ENCODE results near the gene PFKP.
"Not testable (repeated sequence)": the region's sequence is repeated elsewhere in the genome, so short reads cannot be mapped to it uniquely, and the experiment has no call there.

Gene PFKP

DNA sequence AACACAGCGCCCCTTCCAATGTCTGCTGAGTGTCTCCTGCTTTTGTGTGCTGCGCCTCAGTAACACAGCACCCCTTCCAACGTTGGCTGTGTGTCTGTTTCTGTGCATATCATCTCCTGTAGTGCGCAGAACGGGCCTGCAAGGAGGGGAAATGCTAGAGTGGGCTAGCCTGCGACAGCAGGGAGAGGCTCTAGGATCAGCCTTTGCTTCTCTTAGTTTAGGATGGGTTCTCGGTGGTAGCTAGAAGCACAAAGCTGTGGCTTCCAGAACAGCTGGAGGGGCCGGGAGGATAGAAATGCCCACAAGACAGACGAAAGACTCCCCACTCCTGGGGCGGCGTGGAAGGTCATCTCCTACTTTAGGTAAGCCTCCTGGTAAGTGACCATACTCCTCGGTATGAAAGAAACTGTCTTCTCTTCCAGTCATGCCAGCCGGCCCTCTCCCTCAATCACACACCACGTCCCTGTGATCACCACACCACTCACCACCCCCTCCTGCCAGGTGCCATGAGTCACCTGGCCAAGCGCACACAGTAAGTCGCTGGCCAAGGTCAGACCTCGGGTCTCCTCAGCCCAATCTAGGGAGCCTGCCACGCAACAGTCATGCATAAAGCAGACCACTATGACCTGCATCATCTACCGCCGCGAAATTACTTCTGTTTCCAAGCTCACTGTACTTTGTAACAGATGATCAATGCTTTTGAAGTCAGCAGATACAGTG, 100.4 kb downstream of the PFKP start:
- Histone ChIP-seq H3K27me3 (ENCODE audit: insufficient read depth, low read length, poor library complexity) (no peaks in the 10 kb centered on the region), H2AK5ac (ENCODE audit: low read length) (no peak overlapping the region), H3K27ac (ENCODE audit: low read depth, low read length) (no peak overlapping the region), H3K9ac (ENCODE audit: low read length) (no peak overlapping the region), H4K5ac (ENCODE audit: low read length) (no peak overlapping the region), H3K56ac (ENCODE audit: low read length) (no peak overlapping the region), H3K18ac (ENCODE audit: low read length) (no peak overlapping the region), H3K36me3 (ENCODE audit: control insufficient read depth, insufficient read depth, low read length) (no peaks in the 10 kb centered on the region), H3K79me2 (ENCODE audit: control insufficient read depth, insufficient read depth, low read length) (no peaks in the 10 kb centered on the region), H3K4me3 (ENCODE audit: low read length) (no peak overlapping the region), H4K8ac (ENCODE audit: low read depth, low read length) (no peak overlapping the region), H3K79me1 (ENCODE audit: low read length) (no peaks in the 10 kb centered on the region), H3K4ac (ENCODE audit: low read depth, low read length) (no peak overlapping the region), H2BK120ac (ENCODE audit: low read depth, low read length) (no peak overlapping the region), H3K4me1 (ENCODE audit: control insufficient read depth, low read depth, low read length) (no peaks in the 10 kb centered on the region), H2BK5ac (ENCODE audit: low read length) (no peak overlapping the region), H3K4me2 (ENCODE audit: low read length) (no peak overlapping the region), H2BK15ac (replicated peaks; ENCODE audit: low read depth) (no peak overlapping the region), H3K23ac (ENCODE audit: low read length) (no peak overlapping the region)
- WGBS (ENCODE audit: extremely low coverage, insufficient coverage, low lambda C conversion rate), result no CpG with 5 or more reads among the region's 21 CpGs
- no peak for DNase-seq

DNA sequence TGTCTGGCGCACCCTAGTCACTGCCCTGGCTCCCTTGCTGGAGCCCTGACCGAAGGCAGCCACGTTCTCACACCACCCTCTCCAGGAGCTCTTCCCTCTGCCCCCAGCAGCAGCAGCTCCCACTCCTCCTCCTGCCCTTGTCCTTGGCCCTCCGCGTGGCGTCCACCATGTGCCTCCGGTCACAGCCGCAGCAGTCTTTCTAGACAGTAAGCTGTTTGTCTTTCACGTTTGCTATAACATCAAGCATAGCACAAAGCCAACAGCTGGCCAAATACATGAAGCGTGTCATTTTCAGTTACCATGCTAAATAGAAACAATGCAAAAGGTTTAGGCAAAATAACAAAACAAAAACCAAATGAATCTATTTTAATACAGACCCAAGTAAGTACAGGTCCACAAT, 101.9 kb downstream of the PFKP start:
- Histone ChIP-seq H3K23ac (ENCODE audit: low read length) (no peak overlapping the region), H3K4me2 (ENCODE audit: low read length) (no peak overlapping the region), H3K56ac (ENCODE audit: low read length) (no peak overlapping the region), H3K79me1 (ENCODE audit: low read length) (no peaks in the 10 kb centered on the region), H3K4me1 (ENCODE audit: control insufficient read depth, low read depth, low read length) (no peaks in the 10 kb centered on the region), H2BK120ac (ENCODE audit: low read depth, low read length) (no peak overlapping the region), H3K27ac (ENCODE audit: low read depth, low read length) (no peak overlapping the region), H2BK15ac (replicated peaks; ENCODE audit: low read depth) (no peak overlapping the region), H3K4me3 (ENCODE audit: low read length) (no peak overlapping the region), H4K5ac (ENCODE audit: low read length) (no peak overlapping the region), H3K18ac (ENCODE audit: low read length) (no peak overlapping the region), H3K4ac (ENCODE audit: low read depth, low read length) (no peak overlapping the region), H4K8ac (ENCODE audit: low read depth, low read length) (no peak overlapping the region), H3K79me2 (ENCODE audit: control insufficient read depth, insufficient read depth, low read length) (no peaks in the 10 kb centered on the region), H3K36me3 (ENCODE audit: control insufficient read depth, insufficient read depth, low read length) (no peaks in the 10 kb centered on the region), H2AK5ac (ENCODE audit: low read length) (no peak overlapping the region), H3K27me3 (ENCODE audit: insufficient read depth, low read length, poor library complexity) (no peaks in the 10 kb centered on the region), H3K9ac (ENCODE audit: low read length) (no peak overlapping the region), H2BK5ac (ENCODE audit: low read length) (no peak overlapping the region)
- no peak for DNase-seq
- no CpG with 5 or more reads among the region's 10 CpGs for WGBS (ENCODE audit: extremely low coverage, insufficient coverage, low lambda C conversion rate)

DNA sequence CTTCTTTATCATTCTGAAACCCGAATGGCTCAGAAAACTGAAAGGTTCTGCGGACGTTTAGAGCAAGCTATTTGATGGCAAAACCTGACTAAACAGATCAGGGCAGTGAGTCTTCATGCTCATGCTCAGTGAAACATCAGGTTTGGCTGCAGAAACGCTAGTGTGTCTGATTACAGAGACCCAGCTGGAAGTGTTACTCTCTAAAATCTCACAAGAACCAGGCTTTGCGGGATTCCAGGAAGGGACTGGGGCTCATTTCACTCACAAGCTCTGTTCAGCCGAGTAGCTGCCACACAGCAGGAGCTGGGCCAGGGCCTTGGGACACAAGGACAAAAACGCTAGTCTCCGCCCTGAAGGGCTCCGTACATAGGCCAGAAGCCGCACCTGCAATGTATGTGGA, 102.3 kb downstream of the PFKP start:
- Histone ChIP-seq H4K8ac (ENCODE audit: low read depth, low read length) (no peak overlapping the region), H3K9ac (ENCODE audit: low read length) (no peak overlapping the region), H3K23ac (ENCODE audit: low read length) (no peak overlapping the region), H2AK5ac (ENCODE audit: low read length) (no peak overlapping the region), H2BK5ac (ENCODE audit: low read length) (no peak overlapping the region), H3K4me1 (ENCODE audit: control insufficient read depth, low read depth, low read length) (no peaks in the 10 kb centered on the region), H3K79me2 (ENCODE audit: control insufficient read depth, insufficient read depth, low read length) (no peaks in the 10 kb centered on the region), H3K4ac (ENCODE audit: low read depth, low read length) (no peak overlapping the region), H3K27ac (ENCODE audit: low read depth, low read length) (no peak overlapping the region), H2BK120ac (ENCODE audit: low read depth, low read length) (no peak overlapping the region), H2BK15ac (replicated peaks; ENCODE audit: low read depth) (no peak overlapping the region), H3K4me2 (ENCODE audit: low read length) (no peak overlapping the region), H3K79me1 (ENCODE audit: low read length) (no peaks in the 10 kb centered on the region), H3K56ac (ENCODE audit: low read length) (no peak overlapping the region), H4K5ac (ENCODE audit: low read length) (no peak overlapping the region), H3K36me3 (ENCODE audit: control insufficient read depth, insufficient read depth, low read length) (no peaks in the 10 kb centered on the region), H3K27me3 (ENCODE audit: insufficient read depth, low read length, poor library complexity) (no peaks in the 10 kb centered on the region), H3K18ac (ENCODE audit: low read length) (no peak overlapping the region), H3K4me3 (ENCODE audit: low read length) (no peak overlapping the region)
- WGBS (ENCODE audit: extremely low coverage, insufficient coverage, low lambda C conversion rate), result no CpG with 5 or more reads among the region's 10 CpGs
- DNase-seq, result no peak

DNA sequence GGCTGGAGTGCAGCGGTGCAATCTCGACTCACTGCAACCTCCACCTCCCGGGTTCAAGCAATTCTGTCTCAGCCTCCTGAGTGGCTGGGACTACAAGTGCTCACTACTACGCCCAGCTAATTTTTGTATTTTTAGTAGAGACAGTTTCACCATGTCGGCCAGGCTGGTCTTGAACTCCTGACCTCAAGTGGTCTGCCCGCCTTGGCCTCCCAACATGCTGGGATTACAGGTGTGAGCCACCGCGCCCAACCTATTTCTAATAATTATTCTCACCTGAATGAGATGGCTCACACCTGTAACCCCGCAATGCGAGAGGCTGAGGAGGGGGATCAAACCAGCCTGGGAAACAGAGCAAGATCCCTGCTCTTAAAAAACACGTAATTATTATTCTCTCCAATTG, 104.1 kb downstream of the PFKP start:
- H3K27ac ChIP-seq (ENCODE audit: low read depth, low read length); H2BK15ac ChIP-seq (replicated peaks; ENCODE audit: low read depth); H3K4me2 ChIP-seq (ENCODE audit: low read length); H3K27me3 ChIP-seq (ENCODE audit: insufficient read depth, low read length, poor library complexity); H3K56ac ChIP-seq (ENCODE audit: low read length); H3K79me1 ChIP-seq (ENCODE audit: low read length); H3K79me2 ChIP-seq (ENCODE audit: control insufficient read depth, insufficient read depth, low read length); DNase-seq; H3K4me1 ChIP-seq (ENCODE audit: control insufficient read depth, low read depth, low read length); H3K4ac ChIP-seq (ENCODE audit: low read depth, low read length); H3K4me3 ChIP-seq (ENCODE audit: low read length); H3K9ac ChIP-seq (ENCODE audit: low read length); H3K23ac ChIP-seq (ENCODE audit: low read length); H4K5ac ChIP-seq (ENCODE audit: low read length); H3K18ac ChIP-seq (ENCODE audit: low read length); H2AK5ac ChIP-seq (ENCODE audit: low read length); H4K8ac ChIP-seq (ENCODE audit: low read depth, low read length); H2BK5ac ChIP-seq (ENCODE audit: low read length); H2BK120ac ChIP-seq (ENCODE audit: low read depth, low read length); H3K36me3 ChIP-seq (ENCODE audit: control insufficient read depth, insufficient read depth, low read length): not testable (repeated sequence)
- WGBS (ENCODE audit: extremely low coverage, insufficient coverage, low lambda C conversion rate), result no CpG with 5 or more reads among the region's 11 CpGs

DNA sequence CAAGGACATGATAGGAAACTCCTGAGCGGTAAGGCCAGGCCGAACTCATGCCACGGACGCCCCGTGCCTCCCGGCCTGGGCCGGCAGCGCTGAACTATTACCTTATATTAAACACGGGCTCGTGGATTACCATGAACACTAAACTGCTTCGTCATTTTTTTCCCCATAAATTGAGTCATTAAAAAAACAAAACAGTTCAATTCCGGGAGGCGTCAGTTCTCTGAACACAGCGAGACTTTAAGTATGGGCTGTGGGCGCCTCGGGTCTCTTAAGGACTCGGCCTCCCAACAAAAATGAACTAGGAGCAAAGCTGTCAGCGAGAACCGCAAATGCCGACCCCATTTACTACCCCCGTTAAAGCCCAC, 104.7 kb downstream of the PFKP start:
- Histone ChIP-seq H2AK5ac (ENCODE audit: low read length) (no peak overlapping the region), H4K8ac (ENCODE audit: low read depth, low read length) (no peak overlapping the region), H2BK15ac (replicated peaks; ENCODE audit: low read depth) (no peak overlapping the region), H3K36me3 (ENCODE audit: control insufficient read depth, insufficient read depth, low read length) (no peaks in the 10 kb centered on the region), H3K27me3 (ENCODE audit: insufficient read depth, low read length, poor library complexity) (no peaks in the 10 kb centered on the region), H2BK120ac (ENCODE audit: low read depth, low read length) (peak overlapping the region; percentile 10), H3K4ac (ENCODE audit: low read depth, low read length) (no peak overlapping the region), H3K4me1 (ENCODE audit: control insufficient read depth, low read depth, low read length) (no peaks in the 10 kb centered on the region), H3K79me1 (ENCODE audit: low read length) (no peaks in the 10 kb centered on the region), H3K9ac (ENCODE audit: low read length) (peak overlapping the region; percentile 86), H3K56ac (ENCODE audit: low read length) (peak overlapping the region; percentile 88), H3K27ac (ENCODE audit: low read depth, low read length) (peak overlapping the region; percentile 30), H3K79me2 (ENCODE audit: control insufficient read depth, insufficient read depth, low read length) (no peaks in the 10 kb centered on the region), H3K23ac (ENCODE audit: low read length) (no peak overlapping the region), H3K18ac (ENCODE audit: low read length) (peak overlapping the region; percentile 76), H3K4me3 (ENCODE audit: low read length) (peak overlapping the region; percentile 75), H4K5ac (ENCODE audit: low read length) (no peak overlapping the region), H2BK5ac (ENCODE audit: low read length) (no peak overlapping the region), H3K4me2 (ENCODE audit: low read length) (peak overlapping the region; percentile 62)
- no CpG with 5 or more reads among the region's 21 CpGs for WGBS (ENCODE audit: extremely low coverage, insufficient coverage, low lambda C conversion rate)
- peak; percentile 9 for DNase-seq
